HG03103 (cell line): ENCODE data around the gene ITPK1.
"Not testable (repeated sequence)": the region's sequence is repeated elsewhere in the genome, so short reads cannot be mapped to it uniquely, and the experiment has no call there.

Source experiments
- ATAC-seq: cut with Tn5 transposase; IDR thresholded peaks from one replicate; pipeline ENCODE4 v1.9.1; 2021; ENCODE audit warnings: low read depth; ENCODE audit not compliant: unreplicated experiment

The ITPK1 gene

DNA sequence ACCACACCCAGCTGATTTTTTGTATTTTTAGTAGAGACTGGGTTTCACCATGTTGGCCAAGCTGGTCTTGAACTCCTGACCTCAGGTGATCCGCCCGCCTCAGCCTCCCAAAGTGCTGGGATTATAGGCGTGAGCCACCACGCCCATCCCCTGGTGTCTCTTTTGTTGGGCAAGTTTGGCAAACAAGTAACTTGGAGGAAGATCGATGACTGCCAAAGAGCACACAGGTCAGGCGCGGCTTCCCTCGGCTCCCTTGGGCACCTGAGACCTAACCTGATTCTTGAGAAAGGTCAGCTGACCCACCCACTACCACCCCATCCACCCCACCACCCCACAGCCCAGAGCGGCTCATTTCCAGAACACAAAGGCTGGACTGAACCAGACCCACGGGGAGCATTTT is 9.9 kb downstream of the ITPK1 start:
- ATAC-seq = not testable (repeated sequence)

DNA sequence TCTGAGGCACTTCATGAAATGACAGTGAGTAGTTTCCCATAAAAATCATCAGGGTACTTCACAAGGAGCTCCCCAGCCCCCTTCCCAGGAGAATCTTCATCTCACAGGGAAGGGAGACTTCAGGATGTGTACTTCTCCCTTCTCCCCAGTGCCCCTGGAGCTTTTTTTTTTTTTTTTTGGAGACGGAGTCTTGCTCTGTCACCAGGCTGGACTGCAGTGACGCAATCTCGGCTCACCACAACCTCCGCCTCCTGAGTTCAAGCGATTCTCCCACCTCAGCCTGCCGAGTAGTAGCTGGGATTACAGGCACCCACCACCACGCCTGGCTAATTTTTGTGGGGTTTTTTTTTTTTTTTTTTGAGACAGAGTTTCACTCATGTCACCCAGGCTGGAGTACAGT is 10.4 kb downstream of the ITPK1 start:
- no peak for ATAC-seq

DNA sequence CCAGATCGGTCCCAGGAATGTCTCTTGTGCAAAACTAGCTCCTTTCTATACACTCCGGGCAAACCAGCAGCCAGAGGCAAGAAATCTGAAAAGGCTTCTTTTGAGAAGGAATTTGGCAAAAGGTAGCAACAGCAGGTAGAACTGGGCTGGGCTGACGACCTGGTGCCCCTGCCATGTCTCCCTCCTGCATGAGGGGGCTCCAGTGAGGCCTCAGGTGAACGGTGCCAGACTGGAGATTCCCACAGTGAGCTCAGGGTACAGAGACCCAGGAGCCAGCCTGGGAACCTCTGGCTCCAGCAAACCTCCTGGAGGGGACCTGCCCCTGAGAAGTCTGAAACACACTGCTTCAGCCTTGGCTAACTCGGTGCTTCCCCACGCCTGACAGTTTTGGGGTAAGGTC is 10.8 kb downstream of the ITPK1 start:
- no peak for ATAC-seq

DNA sequence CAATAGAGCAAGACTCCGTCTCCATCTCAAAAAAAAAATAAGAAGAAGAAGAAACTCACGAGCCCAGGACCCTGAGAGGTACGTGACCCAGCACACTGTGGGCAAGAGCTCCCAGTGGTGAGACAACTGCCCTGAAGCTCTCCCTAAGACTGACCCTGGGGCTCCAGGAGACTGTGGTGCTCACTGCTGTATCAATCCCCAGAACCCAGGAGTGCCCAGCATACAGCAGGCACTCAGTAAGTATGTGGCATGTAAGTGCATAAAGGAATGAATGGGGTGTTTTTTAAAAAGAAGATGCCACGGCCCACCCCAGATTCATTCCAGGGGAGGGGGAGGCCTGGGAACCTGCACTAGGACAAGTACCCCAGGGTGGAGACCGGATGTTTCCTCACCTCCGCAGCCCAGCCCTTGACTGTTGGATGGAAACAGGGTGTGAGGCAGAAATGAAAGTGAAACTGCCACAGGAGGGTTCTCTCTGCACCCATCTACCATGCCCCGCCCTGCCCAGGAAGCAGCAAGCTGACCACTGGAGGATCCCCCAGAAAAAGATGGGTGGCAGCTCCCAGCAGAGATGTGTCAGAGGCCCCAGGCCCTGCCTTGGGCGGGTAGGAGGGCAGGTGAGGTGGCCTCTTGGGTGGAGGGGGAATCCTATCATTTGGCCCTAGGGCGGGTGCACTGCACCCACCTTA is 12.2 kb downstream of the ITPK1 start:
- peak; percentile 83 for ATAC-seq

DNA sequence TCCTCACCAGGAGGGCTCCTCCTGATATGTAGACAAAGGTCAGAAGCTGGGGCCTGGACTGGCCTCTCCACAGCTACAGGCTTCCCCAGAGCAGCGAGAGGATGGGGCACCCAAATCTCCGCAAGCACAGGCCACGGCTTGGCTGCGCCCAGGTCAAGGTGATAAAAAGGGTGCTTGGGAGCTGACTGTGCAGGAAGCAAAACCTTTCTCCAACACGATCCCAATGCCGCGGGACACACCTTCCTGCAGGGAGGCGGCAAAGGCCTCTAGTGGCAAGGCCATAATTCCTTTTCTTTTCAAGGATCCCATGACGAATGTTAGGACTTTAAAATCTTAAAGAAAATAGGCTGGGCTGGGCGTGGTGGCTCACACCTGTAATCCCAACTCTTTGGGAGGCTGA is 13.6 kb downstream of the ITPK1 start:
- no peak for ATAC-seq

DNA sequence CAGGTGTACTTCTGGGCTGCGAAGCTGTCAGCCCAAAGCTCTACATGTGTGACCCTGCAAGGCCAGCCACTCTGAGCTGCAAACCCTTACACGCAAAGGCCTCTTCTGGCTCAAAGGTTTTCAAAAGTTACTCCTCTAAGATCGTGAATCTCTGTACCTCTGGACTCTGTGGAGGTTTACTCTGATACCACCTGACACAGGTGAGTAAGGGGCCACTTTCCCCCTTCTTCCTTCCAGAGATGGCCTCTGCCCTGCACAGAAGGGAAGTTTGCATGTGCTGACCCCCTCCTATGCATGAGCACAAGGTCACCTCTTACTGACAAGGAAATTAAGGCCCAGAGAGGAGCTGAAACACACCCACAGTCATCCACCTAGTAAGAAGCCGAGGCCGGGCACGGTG is 14.5 kb downstream of the ITPK1 start:
- no peak for ATAC-seq

DNA sequence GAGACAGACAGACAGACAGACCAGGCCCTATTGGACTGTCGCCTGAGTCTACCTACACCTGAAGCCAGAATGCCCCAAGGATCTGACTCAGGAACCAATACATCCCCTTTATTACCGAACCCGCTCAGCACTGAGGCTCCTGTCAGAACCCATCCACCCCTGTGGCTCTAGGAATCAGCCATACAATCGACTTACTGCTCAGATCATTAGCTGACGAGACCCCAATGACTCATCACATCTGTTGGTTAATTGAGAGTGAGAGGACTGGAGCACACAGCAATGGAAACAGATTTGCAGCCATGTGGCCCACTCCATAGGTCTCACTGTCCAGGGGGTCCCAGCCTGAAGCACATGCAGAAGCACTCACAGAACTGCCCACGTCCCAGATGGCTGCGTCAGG is 15.2 kb downstream of the ITPK1 start:
- ATAC-seq = no peak

DNA sequence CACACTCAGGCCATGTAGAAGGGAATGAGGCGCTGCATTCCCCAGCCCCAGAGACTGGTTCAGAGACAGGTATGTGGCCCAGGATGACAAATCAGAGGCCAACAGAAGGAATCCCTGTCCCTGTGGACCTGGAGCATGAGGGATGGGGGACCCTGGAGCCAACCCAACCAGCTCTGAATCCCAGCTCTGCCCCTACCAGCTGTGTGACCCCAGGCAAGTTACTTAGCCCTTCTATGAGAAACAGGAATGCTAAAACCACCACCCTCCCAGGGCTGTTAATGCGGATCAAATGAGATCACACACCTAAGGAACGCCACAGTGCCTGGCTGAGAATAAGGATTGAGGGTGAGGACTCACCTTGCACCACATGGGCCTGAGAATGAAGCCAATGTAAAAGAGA is 15.6 kb downstream of the ITPK1 start:
- ATAC-seq = no peak

DNA sequence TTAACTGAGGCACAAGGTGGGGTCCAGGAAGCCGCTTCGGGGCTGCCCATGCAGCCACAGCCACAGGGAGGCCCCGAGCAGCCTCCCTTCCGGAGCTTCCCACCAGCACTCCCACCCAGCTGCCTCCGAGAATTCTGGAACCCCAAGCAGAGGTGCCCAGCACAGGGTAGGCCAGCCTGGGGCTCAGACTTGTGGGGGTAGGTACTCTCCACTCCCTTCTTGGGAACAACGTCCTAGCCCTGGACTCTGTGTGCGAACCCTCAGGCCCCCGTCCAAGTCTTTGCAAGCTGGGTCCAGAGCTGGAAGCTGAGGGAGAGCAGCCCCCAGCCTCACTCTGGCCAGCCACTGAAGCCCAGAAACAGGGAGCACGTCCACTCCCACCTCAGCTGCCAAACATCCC is 16.1 kb downstream of the ITPK1 start:
- no peak for ATAC-seq

DNA sequence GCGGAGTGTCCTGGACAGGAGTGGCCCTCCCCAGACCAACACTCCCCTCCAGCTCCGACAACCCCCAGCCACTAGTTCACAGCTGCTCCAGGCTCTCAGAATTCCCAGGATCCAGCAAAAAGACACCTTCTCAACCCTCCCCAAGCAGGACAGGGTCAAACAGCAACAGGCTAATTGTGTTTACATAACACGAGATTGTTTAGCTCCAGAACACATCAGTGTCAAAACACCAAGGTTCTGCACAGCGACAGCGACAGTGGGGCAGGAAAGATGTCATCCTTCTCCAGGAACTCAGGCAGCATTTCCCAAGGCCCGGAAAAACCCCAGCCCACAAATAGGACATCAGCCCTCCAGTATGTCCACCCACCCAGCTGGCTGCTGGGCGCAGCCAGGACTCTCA is 16.5 kb downstream of the ITPK1 start:
- ATAC-seq = no peak

DNA sequence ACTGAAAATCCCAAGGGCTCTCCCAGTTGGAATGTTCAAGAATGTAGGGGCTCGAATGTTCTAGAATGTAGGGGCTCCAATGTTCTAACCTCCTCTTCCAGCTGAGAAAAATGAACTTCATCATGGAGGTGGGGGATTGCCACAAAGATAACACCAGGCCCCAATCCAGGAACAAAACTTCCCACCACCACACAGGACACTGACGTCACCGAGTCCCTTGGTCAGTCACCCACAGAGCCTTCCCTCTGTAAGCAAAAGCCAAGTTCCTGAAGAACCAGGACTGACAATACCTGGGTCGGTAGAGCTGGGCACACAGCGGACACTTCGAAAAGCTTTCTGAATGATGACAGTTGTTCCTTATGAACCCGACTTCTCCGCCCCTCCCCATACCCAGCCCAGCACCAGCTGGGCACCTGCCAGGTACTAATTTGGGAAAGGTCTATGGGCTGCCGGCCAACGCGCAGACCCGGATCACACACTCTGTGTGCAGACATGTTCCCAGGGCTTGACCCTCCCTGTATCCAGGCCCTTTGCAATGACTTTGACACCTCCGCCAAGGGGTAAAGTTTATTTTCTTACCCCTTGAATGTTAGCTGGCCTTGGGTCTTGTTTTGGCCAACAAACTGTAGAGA is 18.9 kb downstream of the ITPK1 start:
- no peak for ATAC-seq

DNA sequence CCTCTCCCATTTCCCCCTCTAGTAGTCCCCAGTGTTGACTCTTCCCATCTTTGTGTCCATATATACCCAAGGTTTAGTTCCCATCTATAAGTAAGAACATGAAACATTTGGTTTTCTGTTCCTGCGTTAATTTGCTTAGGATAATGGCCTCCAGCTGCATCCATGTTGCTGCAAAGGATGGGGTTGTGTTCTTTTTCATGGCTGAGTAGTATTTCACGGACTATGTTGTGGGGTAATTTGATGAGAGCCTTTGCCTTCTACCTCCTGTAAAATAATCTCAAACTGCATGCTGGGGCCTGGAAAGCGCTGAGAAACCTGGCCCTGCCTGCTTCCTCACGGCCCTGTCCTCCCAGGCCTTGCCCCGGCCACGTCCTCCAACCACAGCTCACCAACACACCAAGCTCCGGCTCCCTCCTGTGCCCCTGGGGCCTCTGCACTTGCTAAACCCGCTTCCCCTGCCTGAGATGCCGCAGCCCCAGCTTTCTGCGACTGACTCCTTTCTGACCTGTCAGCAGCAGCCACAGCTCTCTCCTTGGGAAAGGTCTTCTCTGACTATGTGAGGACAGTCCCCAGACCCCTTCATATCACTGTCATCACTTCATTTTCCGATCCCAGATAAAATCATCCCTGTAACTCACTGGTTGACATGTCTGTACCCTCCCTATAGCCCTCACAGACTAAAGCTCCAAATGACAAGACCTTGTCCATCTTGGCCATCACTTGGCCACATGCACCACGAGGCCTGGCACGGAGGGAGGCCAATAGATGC is 19.8 kb downstream of the ITPK1 start:
- no peak for ATAC-seq

DNA sequence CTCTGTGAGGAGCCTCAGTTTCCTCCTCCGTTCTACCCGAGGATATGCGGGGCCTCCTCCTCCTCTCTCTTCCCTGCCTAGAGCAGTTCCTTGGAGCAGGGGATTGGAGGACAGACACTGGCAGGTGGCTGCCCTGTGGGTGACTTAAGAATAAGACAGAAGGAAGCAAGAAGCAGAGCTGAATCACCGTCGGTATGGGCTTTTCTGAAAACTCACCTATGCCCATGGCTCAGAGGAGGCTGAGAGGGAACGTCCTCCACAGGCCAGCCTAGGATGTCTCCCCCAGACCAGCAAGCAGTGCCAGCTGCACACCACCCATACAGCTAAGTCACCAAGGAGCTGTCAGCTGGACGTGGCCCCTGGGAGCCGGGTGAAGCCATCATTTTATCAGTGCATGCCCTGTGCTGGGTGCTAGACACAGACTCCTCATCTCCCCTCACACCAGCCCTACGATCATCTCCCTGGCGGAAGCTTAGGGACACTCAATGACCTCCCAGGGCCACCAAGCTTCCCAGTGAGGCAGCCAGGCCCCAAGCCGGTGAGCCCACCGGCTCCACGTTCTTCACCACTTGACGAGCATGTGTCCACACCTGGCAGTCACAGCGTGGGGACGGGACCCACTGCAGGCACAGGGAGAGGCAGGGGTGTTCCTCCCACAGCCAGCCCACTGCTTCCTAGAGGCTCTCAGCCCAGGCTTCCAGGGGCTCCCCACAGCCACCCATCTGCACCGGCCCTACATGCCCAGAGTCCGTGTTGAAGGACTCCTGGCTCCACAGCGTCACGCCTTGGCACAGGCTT is 21.4 kb downstream of the ITPK1 start:
- ATAC-seq = no peak

DNA sequence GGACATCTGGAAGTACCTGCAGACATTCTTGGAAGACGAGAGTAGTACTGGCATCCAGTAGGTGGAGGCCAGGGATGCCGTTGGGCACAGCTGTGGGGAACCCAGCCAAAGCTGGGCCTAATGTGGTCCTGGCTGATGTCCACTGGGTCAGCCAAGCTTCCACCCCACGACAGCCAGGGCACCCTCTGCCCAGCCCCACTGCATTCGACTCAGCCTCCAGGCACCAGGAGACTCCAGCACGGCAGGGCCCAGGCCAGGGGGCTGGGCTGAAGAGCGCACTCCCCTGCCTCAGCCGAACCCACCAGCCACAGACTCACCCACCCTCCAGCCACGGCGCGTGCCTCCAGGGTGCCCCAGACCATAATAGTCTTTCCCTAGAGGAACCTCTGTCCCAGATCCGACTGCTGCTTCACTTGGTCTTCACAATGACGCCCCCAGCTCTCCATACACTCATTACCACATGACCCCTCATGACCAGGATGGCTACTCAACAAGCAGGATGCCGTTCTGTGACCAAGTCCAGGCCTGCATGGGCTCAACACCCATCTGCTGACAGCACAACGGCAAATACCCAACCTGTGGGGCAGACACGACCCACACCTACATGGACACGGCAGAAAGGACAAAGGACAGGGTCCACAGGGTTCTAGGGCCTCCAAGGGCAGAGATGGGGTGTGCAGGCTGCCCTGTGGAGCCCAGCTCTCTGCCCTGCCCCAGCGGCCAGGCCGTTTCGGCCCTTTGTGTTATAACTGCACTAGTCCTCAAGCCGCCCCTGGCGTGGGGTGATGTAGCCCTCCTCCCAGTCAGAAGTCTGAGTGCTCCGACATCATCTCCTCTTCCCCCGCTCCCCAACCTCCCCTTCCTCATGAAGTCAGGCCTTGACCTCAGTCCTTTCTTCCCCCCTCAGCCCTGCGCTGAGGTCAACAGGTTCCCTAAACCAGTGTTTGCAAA is 22.8 kb downstream of the ITPK1 start:
- ATAC-seq = no peak

DNA sequence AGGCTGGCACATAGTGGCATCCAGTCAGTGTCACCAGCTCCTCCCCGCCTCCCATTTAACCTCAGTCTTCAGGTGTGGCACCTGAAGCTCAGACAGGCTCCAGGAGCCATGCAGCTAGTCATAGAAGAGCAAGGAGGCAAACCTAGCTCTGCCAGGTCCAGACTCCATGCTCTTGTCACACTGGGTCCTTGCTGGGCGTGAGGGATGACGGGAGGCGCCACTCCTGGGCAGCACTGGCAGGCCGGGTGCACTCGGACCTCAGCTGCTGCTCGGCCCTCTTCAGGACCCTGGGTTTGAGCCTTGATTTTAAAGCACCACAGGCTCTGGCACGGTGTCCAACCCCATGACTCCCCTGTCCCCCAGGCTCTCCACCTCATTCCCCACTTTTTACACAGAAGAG is 24.1 kb downstream of the ITPK1 start:
- ATAC-seq = no peak

DNA sequence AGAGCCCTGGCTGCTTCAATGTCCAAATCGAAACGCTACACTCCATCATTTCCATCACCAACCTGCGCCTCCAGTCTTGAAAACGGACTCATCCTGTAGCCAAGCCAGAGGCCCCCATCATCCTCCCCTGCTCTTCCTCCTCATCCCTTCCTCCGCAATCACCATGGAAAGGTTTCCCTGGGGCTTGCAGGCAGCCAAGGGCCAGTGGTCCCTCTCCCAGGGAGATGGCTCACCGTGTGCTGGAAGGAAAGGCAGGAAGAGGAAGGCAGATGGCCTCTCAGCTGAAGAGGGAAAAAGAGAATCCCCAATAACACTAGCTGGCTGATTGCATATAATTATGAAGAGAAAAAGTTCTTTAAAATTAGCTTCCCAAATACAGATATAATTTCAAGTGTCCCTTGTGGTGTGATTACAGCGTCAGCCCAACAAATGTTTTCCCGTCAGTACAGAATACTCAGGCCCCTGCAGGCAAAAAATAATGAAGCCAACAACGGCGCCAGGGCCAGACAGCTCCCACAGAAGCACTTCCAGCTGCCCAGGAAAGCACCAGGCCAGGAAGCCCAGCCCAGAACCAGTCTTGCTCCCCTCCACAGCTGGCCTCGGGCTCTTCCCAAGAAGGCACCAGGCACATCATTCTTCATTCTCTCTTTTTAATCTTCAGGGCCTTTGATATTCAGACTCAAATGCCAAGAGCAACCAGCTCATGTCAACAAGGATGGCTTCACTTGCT is 24.7 kb downstream of the ITPK1 start:
- ATAC-seq = no peak

DNA sequence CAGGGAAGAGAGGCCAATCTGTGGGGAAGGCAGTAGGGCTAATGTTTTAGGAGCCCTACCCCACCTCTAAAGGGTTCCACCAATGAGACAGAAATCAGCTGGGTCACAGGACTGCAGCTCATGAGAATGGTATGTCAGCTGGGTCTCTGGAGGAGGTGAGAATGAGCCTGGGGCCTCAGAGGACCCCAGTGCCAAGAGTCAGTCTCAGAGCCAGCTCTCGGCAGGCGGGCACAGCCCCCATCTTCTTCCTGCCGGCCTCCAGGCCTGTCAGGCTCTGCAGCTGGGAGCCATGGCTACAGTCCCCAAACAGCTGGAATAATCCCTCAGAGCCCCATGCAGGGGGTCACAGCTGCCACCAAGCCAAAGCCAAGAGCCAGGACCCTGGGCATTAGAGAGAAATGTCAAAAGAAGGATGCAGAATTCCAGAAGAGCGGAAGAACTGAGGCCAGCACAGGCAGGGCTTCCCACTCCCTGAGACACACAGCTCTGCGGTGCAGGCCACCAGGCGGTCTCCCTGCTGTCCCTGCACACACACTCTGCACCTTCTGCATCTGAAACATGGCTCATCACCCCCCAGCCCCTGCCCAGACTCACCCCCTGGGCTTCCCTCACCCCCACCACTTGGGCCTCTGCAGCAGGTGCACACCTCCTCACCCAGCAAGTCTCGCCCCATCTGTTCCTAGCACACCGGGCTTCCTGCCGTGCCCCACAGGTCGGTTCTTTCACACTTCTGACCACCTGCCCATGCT is 26.0 kb downstream of the ITPK1 start:
- no peak for ATAC-seq

DNA sequence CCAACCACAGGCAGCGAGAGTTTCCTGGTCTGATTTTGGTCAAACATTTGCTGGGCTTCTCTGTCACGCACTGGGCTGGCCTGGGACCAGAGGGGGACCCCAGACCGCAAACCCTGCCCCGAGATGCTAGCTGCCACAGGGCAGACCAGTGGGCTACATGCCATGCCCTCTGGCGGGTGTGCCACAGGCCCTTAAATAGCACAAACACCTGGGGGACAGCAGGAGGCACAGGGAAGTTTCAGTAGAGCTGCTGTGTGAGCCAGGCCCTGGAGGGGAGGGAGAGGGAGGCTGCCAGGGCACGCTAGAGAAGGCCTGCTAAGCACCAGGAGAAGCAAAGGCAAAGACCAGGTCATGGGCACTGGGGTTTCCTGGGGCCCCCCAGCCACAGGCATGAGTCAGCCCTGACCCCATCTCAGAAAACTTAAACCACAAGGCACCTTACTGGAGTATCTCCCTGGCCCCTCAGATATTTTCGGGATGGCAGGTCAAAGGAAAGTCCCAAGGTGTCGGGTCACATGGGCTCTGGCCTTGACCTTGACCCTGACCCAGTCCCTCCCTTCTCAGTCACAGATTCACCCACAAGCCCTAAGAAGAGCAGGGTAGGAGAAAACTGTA is 29.2 kb downstream of the ITPK1 start:
- ATAC-seq = no peak
